ENCODE data around the gene SEMA4G.

SEMA4G gene, protein sequence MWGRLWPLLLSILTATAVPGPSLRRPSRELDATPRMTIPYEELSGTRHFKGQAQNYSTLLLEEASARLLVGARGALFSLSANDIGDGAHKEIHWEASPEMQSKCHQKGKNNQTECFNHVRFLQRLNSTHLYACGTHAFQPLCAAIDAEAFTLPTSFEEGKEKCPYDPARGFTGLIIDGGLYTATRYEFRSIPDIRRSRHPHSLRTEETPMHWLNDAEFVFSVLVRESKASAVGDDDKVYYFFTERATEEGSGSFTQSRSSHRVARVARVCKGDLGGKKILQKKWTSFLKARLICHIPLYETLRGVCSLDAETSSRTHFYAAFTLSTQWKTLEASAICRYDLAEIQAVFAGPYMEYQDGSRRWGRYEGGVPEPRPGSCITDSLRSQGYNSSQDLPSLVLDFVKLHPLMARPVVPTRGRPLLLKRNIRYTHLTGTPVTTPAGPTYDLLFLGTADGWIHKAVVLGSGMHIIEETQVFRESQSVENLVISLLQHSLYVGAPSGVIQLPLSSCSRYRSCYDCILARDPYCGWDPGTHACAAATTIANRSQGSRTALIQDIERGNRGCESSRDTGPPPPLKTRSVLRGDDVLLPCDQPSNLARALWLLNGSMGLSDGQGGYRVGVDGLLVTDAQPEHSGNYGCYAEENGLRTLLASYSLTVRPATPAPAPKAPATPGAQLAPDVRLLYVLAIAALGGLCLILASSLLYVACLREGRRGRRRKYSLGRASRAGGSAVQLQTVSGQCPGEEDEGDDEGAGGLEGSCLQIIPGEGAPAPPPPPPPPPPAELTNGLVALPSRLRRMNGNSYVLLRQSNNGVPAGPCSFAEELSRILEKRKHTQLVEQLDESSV

DNA sequence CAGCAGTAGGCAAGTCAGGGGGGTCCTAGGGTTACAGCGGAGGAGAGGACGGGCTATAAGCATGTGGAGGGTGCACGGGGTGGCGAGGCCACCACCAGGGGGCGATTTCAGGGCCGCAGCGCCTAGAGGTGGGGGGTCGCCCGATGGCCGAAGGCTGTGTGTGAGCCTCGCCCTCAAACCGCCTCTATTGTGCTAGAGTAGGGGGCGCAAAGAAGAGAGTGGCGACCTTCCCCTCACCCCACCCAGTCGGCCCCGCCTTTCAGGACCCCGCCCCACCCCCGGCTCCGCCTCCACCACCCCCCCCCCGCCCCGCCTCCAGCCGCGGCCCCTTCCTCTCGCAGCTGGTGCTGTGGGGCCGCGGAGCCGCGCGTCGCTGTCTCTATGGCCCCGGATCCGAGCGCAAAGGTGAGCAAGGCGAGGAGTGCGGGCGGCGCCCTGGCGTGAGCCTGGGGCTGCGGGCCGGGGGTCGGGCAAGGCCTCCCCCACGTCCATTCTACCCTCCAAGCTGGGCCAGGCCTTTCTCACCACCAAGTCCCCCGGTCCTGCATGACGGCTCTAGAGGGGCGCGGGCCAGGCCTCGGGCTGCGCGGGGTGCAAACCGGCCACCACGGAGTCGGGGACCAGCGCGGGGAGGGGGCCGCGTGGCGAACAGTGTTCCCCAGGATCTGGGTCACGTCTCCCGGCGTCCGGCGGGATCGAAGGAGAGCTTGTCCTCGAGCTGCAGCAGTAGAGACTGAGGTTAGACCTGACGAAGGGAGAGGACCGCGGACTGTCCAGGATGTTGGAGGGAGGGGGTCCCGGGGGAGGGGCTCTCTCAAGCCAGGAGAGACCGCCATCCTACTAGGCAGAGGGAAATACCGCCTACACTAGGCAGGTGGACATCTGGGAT lies at the start of gene SEMA4G:
Gene SEMA4G (plus strand): TSS at position 318 of the 889 bp plus-strand sequence. CDS start 3,409 bp downstream, outside the sequence.
- Histone ChIP-seq H3K27me3 (ENCODE audit: control insufficient read depth in 5 of 5, insufficient read depth in 4 of 5, low read length in 5 of 5) (no peaks in the 10 kb centered on the region), H3K4me1 (ENCODE audit: control insufficient read depth in 5 of 5, insufficient read depth in 5 of 5, low read length in 5 of 5) (peaks cover 2 to 16% (median 14%) of the 10 kb centered on the region in 5 donors), H3K9ac (ENCODE audit: low read length in 5 of 5) (peak within 1 kb of the TSS in 4 of 5 donors; percentile 20 to 79 (median 60)), H3K9me3 (ENCODE audit: control insufficient read depth in 5 of 5, low read length in 5 of 5) (no peaks in the 10 kb centered on the region), H3K4me3 (ENCODE audit: low read depth in 1 of 5, low read length in 5 of 5) (peak within 1 kb of the TSS; percentile 47 to 74 (median 69)), H3K27ac (ENCODE audit: low read depth, low read length) (no peak within 1 kb of the TSS), H3K36me3 (ENCODE audit: control insufficient read depth in 5 of 5, insufficient read depth in 5 of 5, low read length in 5 of 5) (peaks cover 5 to 19% (median 12%) of the 10 kb centered on the region in 5 donors)

DNA sequence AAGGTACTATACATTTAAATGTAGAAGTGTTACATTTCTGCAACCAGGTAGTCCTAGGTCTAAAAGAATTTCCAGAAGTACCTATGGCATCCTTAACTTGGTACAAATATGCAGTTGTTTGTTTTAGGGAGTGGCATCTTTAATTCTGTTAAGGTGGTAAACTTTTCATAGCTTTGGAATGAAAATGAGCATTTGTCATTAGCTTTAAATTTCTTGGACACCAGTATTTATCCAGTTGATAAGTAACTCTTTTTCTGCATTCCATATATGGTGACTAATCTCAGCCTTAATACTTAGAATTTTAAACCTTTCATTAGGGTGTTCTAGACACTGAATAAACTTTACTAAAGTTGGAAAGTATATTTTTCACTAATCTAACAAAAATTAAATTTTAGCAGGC lies 45.7 kb upstream of the SEMA4G start:
- H3K9ac ChIP-seq (ENCODE audit: low read length in 5 of 5), result no peak overlapping the region
- no peaks in the 10 kb centered on the region for H3K9me3 ChIP-seq (ENCODE audit: control insufficient read depth in 5 of 5, low read length in 5 of 5)
- H3K36me3 ChIP-seq (ENCODE audit: control insufficient read depth in 5 of 5, insufficient read depth in 5 of 5, low read length in 5 of 5), result peaks cover 56 to 91% (median 67%) of the 10 kb centered on the region in 5 donors
- H3K27me3 ChIP-seq (ENCODE audit: control insufficient read depth in 5 of 5, insufficient read depth in 4 of 5, low read length in 5 of 5), result no peaks in the 10 kb centered on the region
- H3K4me3 ChIP-seq (ENCODE audit: low read depth in 1 of 5, low read length in 5 of 5), result no peak overlapping the region
- H3K4me1 ChIP-seq (ENCODE audit: control insufficient read depth in 5 of 5, insufficient read depth in 5 of 5, low read length in 5 of 5), result no peaks in the 10 kb centered on the region
- no peak overlapping the region for H3K27ac ChIP-seq (ENCODE audit: low read depth, low read length)

DNA sequence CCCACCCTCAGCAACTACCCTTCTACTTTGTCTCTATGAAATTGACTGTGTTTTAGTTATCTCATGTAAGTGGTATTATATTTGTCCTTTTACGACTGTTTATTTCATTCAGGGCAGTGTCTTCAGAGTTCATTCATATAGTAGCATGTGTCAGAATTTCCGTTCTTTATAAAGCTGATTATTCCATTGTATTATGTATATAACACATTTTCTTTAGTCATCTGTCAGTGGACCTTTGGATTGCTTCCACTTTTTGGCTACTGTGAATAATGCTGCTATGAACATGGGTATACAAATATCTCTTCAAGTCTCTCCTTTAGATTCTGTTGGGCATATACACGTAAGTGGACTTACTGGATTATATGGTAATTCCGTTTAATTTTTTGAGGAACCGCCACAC lies 42.0 kb upstream of the SEMA4G start:
- H3K27ac ChIP-seq (ENCODE audit: low read depth, low read length), result no peak overlapping the region
- H3K4me3 ChIP-seq (ENCODE audit: low read depth in 1 of 5, low read length in 5 of 5), result no peak overlapping the region
- H3K4me1 ChIP-seq (ENCODE audit: control insufficient read depth in 5 of 5, insufficient read depth in 5 of 5, low read length in 5 of 5), result no peaks in the 10 kb centered on the region
- H3K9me3 ChIP-seq (ENCODE audit: control insufficient read depth in 5 of 5, low read length in 5 of 5), result no peaks in the 10 kb centered on the region
- peaks cover 74 to 95% (median 76%) of the 10 kb centered on the region in 5 donors for H3K36me3 ChIP-seq (ENCODE audit: control insufficient read depth in 5 of 5, insufficient read depth in 5 of 5, low read length in 5 of 5)
- no peak overlapping the region for H3K9ac ChIP-seq (ENCODE audit: low read length in 5 of 5)
- H3K27me3 ChIP-seq (ENCODE audit: control insufficient read depth in 5 of 5, insufficient read depth in 4 of 5, low read length in 5 of 5), result no peaks in the 10 kb centered on the region

DNA sequence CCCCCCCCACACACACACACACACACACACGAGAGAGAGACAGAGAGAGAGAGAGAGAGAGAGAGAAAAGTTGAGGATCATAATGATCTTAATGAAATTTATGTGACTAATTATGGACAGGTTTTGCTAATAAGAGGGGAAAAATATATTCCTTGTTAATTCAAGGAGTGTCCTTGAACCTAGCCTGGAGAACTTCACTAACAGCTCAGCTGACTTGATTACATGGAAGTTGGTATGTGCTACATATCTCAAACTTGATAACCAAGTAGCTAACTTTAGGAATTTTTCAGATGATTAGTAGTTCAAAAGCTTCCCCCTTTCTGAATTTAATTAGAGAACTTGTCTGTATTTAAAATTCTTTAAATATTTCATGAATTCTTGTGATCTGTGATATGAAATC lies 41.3 kb upstream of the SEMA4G start:
- no peak overlapping the region for H3K4me3 ChIP-seq (ENCODE audit: low read depth in 1 of 5, low read length in 5 of 5)
- no peaks in the 10 kb centered on the region for H3K4me1 ChIP-seq (ENCODE audit: control insufficient read depth in 5 of 5, insufficient read depth in 5 of 5, low read length in 5 of 5)
- peaks cover 78 to 95% (median 80%) of the 10 kb centered on the region in 5 donors for H3K36me3 ChIP-seq (ENCODE audit: control insufficient read depth in 5 of 5, insufficient read depth in 5 of 5, low read length in 5 of 5)
- no peak overlapping the region for H3K27ac ChIP-seq (ENCODE audit: low read depth, low read length)
- no peaks in the 10 kb centered on the region for H3K27me3 ChIP-seq (ENCODE audit: control insufficient read depth in 5 of 5, insufficient read depth in 4 of 5, low read length in 5 of 5)
- H3K9ac ChIP-seq (ENCODE audit: low read length in 5 of 5), result no peak overlapping the region
- no peaks in the 10 kb centered on the region for H3K9me3 ChIP-seq (ENCODE audit: control insufficient read depth in 5 of 5, low read length in 5 of 5)

DNA sequence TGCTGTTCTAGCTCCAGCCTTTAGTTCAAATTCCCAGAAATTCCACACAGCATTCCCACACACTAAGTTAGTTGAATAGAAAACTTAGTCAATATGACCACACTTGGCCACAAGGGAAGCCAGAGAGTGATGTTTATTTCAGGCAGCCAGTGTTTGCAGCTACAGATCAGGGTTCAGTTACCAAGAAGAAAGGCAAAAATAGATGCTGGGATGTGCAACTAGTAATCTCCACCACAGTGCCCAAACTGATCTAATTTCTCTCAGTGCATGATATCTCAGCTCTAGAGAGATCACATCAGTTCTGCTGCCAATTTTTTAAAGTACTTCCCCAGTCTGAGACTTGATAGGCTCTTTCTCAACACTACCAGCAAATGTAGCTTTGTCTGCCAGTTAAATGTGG lies 38.9 kb upstream of the SEMA4G start:
- Histone ChIP-seq H3K36me3 (ENCODE audit: control insufficient read depth in 5 of 5, insufficient read depth in 5 of 5, low read length in 5 of 5) (peaks cover 60 to 85% (median 68%) of the 10 kb centered on the region in 5 donors), H3K9ac (ENCODE audit: low read length in 5 of 5) (peak overlapping the region in 2 of 5 donors; percentile 34 to 41), H3K4me3 (ENCODE audit: low read depth in 1 of 5, low read length in 5 of 5) (no peak overlapping the region), H3K27ac (ENCODE audit: low read depth, low read length) (no peak overlapping the region), H3K9me3 (ENCODE audit: control insufficient read depth in 5 of 5, low read length in 5 of 5) (no peaks in the 10 kb centered on the region), H3K27me3 (ENCODE audit: control insufficient read depth in 5 of 5, insufficient read depth in 4 of 5, low read length in 5 of 5) (no peaks in the 10 kb centered on the region), H3K4me1 (ENCODE audit: control insufficient read depth in 5 of 5, insufficient read depth in 5 of 5, low read length in 5 of 5) (no peaks in the 10 kb centered on the region)

DNA sequence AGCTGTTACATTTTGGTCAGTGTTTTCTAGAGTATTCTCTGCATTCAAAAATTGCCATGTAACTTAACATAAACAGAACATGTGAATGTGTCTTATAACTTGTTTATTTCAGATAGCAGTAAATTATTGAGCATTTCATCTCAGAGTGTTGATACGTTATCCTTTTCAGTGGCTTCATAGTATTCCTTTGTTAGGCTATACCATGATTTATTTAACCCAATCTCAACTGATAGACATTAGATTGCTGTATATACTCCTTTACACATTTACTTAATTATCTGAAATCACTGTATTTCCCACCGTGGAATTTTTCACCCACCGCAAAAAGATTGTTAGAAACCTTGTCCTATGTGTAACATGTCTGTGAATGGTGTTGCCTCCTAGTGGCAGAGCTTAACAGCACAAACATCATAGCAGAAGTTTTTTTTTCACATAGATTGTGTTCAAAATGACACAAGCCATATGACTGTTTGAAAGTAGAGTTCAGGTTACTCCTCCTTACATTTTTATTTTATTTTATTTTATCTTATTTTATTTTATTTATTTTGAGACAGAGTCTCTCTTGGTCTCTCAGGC lies 35.1 kb upstream of the SEMA4G start:
- H3K9me3 ChIP-seq (ENCODE audit: control insufficient read depth in 5 of 5, low read length in 5 of 5), result no peaks in the 10 kb centered on the region
- H3K27ac ChIP-seq (ENCODE audit: low read depth, low read length), result no peak overlapping the region
- peaks cover 51 to 75% (median 68%) of the 10 kb centered on the region in 5 donors for H3K36me3 ChIP-seq (ENCODE audit: control insufficient read depth in 5 of 5, insufficient read depth in 5 of 5, low read length in 5 of 5)
- H3K4me1 ChIP-seq (ENCODE audit: control insufficient read depth in 5 of 5, insufficient read depth in 5 of 5, low read length in 5 of 5), result no peaks in the 10 kb centered on the region
- H3K9ac ChIP-seq (ENCODE audit: low read length in 5 of 5), result no peak overlapping the region
- no peaks in the 10 kb centered on the region for H3K27me3 ChIP-seq (ENCODE audit: control insufficient read depth in 5 of 5, insufficient read depth in 4 of 5, low read length in 5 of 5)
- H3K4me3 ChIP-seq (ENCODE audit: low read depth in 1 of 5, low read length in 5 of 5), result no peak overlapping the region

DNA sequence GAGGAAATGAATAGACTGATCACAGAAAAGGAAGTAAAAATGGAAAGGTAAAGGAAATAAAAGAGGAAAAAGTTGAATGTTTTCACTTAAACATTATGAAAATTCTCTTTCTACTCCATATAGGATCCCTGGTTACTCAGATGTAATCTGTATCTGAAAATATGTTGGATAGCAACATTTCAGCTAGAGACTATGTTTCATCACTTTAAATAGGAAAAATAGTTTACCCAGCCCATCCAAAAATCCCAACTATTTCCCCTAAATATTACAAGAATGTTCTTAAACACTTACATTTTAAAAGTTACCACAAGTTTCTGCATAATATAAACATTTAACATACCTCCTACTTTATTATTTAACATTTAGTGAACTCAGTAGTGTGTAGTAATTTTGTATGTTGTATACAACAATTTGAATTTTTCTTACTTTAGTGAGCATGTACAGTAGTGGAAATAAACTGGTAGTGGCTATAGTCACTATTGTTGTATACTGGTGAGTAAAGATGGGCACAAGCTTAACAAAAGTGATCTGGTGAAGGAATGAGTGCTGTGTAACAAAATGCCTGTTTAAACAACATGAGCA lies 29.4 kb upstream of the SEMA4G start:
- no peaks in the 10 kb centered on the region for H3K27me3 ChIP-seq (ENCODE audit: control insufficient read depth in 5 of 5, insufficient read depth in 4 of 5, low read length in 5 of 5)
- H3K36me3 ChIP-seq (ENCODE audit: control insufficient read depth in 5 of 5, insufficient read depth in 5 of 5, low read length in 5 of 5), result peaks cover 45 to 73% (median 63%) of the 10 kb centered on the region in 5 donors
- H3K9ac ChIP-seq (ENCODE audit: low read length in 5 of 5), result no peak overlapping the region
- H3K9me3 ChIP-seq (ENCODE audit: control insufficient read depth in 5 of 5, low read length in 5 of 5), result no peaks in the 10 kb centered on the region
- H3K4me1 ChIP-seq (ENCODE audit: control insufficient read depth in 5 of 5, insufficient read depth in 5 of 5, low read length in 5 of 5), result no peaks in the 10 kb centered on the region
- H3K4me3 ChIP-seq (ENCODE audit: low read depth in 1 of 5, low read length in 5 of 5), result no peak overlapping the region
- no peak overlapping the region for H3K27ac ChIP-seq (ENCODE audit: low read depth, low read length)

DNA sequence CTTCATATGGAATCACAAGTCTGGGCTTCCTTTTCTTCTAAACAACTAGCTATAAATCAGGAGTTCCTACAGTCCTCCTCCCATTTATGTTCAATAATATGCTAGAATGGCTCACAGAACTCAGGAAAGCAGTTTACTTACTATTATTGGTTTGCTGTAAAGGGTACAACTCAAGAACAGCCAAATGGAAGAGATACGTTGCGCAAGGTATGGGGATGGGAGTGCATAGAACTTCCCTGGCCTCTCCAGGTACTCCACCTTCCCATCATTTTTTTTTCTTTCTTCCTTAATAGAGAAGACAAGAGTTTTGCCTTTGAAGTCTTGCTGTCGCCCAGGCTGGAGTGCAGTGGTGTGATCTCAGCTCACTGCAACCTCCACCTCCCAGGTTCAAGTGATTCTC lies 27.1 kb upstream of the SEMA4G start:
- Histone ChIP-seq H3K4me3 (ENCODE audit: low read depth in 1 of 5, low read length in 5 of 5) (no peak overlapping the region), H3K36me3 (ENCODE audit: control insufficient read depth in 5 of 5, insufficient read depth in 5 of 5, low read length in 5 of 5) (peaks cover 63 to 85% (median 71%) of the 10 kb centered on the region in 5 donors), H3K4me1 (ENCODE audit: control insufficient read depth in 5 of 5, insufficient read depth in 5 of 5, low read length in 5 of 5) (no peaks in the 10 kb centered on the region), H3K9me3 (ENCODE audit: control insufficient read depth in 5 of 5, low read length in 5 of 5) (no peaks in the 10 kb centered on the region), H3K27me3 (ENCODE audit: control insufficient read depth in 5 of 5, insufficient read depth in 4 of 5, low read length in 5 of 5) (no peaks in the 10 kb centered on the region), H3K27ac (ENCODE audit: low read depth, low read length) (no peak overlapping the region), H3K9ac (ENCODE audit: low read length in 5 of 5) (no peak overlapping the region)

DNA sequence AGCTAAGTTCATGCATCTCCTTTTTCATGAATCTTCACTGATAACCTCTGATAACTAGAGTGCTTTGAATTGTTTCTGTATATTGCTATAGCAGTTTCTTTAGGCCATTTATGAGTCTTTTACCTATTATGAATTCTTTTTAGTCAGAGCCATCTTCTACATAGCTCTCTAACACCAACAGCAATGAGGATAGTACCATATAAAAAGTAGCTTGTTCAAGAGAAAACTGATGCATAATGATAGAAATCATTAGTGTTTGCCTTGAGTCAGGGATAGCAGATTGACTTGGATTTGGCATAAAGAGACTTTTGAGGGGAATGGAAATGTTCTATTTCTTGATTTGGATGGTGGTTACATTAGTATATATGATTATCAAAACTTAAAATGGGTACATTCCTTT lies 25.8 kb upstream of the SEMA4G start:
- Histone ChIP-seq H3K27ac (ENCODE audit: low read depth, low read length) (no peak overlapping the region), H3K4me3 (ENCODE audit: low read depth in 1 of 5, low read length in 5 of 5) (no peak overlapping the region), H3K9me3 (ENCODE audit: control insufficient read depth in 5 of 5, low read length in 5 of 5) (no peaks in the 10 kb centered on the region), H3K9ac (ENCODE audit: low read length in 5 of 5) (no peak overlapping the region), H3K36me3 (ENCODE audit: control insufficient read depth in 5 of 5, insufficient read depth in 5 of 5, low read length in 5 of 5) (peaks cover 62 to 85% (median 71%) of the 10 kb centered on the region in 5 donors), H3K4me1 (ENCODE audit: control insufficient read depth in 5 of 5, insufficient read depth in 5 of 5, low read length in 5 of 5) (no peaks in the 10 kb centered on the region), H3K27me3 (ENCODE audit: control insufficient read depth in 5 of 5, insufficient read depth in 4 of 5, low read length in 5 of 5) (no peaks in the 10 kb centered on the region)

Measured in subcutaneous abdominal adipose tissue (tissue), 5 donors.